SK-N-SH (cell line): ENCODE measurements around the gene CFAP210.

Source experiments
- CTCF ChIP-seq: fragments of 200-600 bp; sonication (generic); IDR thresholded peaks from 2 replicates; pipeline ENCODE4 v1.6.1; 2017; ENCODE audit warnings: antibody characterized with exemption, mild to moderate bottlenecking, moderate library complexity
- EZH2phosphoT487 ChIP-seq: fragments of 200-600 bp; sonication (generic); IDR thresholded peaks from 2 replicates; pipeline ENCODE4 v1.6.1; 2017; ENCODE audit warnings: low read depth, mixed run types, mild to moderate bottlenecking, antibody characterized with exemption, moderate library complexity, borderline replicate concordance
- FOXM1 ChIP-seq: IDR thresholded peaks from 2 replicates; pipeline ENCODE4 v1.4.0; 2012; ENCODE audit warnings: low read depth, mild to moderate bottlenecking
- NFIC ChIP-seq: IDR thresholded peaks from 2 replicates; pipeline ENCODE4 v1.4.0; 2012; ENCODE audit warnings: borderline replicate concordance
- POLR2AphosphoS5 ChIP-seq: IDR thresholded peaks from 2 replicates; pipeline ENCODE4 v1.6.1; 2012; ENCODE audit warnings: low read depth, low read length
- RAD21 ChIP-seq: IDR thresholded peaks from 2 replicates; pipeline ENCODE4 v1.6.1; 2012; ENCODE audit warnings: mild to moderate bottlenecking, low read length
- RFX5 ChIP-seq: IDR thresholded peaks from 2 replicates; pipeline ENCODE4 v1.6.1; 2012; ENCODE audit warnings: mild to moderate bottlenecking, improper control_type of control experiment, low read length
- SMC3 ChIP-seq: IDR thresholded peaks from 2 replicates; pipeline ENCODE4 v1.6.1; 2012; ENCODE audit warnings: low read depth, low read length, improper control_type of control experiment
- TAF1 ChIP-seq: IDR thresholded peaks from 2 replicates; pipeline ENCODE4 v1.6.1; 2012; ENCODE audit warnings: low read depth, mild to moderate bottlenecking, low read length, moderate library complexity, borderline replicate concordance
- USF2 ChIP-seq: fragments of 150-350 bp; IDR thresholded peaks from 2 replicates; pipeline ENCODE4 v1.6.1; 2017; ENCODE audit warnings: antibody characterized with exemption, low read length, low read depth, borderline replicate concordance
- YY1 ChIP-seq: IDR thresholded peaks from 2 replicates; pipeline ENCODE4 v1.4.0; 2012; ENCODE audit warnings: low read depth, mild to moderate bottlenecking

GRCh38 chr2:169714699-169715098, 20.5 kb upstream of the CFAP210 start:
- TF ChIP-seq TAF1, result no peak
- no peak for TF ChIP-seq FOXM1
- TF ChIP-seq RAD21, result no peak; the same call in 1 of the 2 replicates
- no peak for TF ChIP-seq CTCF
- TF ChIP-seq USF2, result no peak
- no peak for TF ChIP-seq EZH2phosphoT487
- TF ChIP-seq NFIC, result no peak
- no peak for TF ChIP-seq YY1
- no peak for TF ChIP-seq POLR2AphosphoS5
- no peak for TF ChIP-seq RFX5
- no peak for TF ChIP-seq SMC3
